CD4-positive, alpha-beta memory T cell (primary cell): ENCODE results near the gene KRTAP5-4. TPM values are rescaled to one million over a fixed set of nuclear protein-coding genes. Genes with fewer than 3 reads are reported as not detected.
A peak's percentile ranks its signal among the peaks of the same experiment; 100 is the strongest.

ENCODE experiments used
- CTCF ChIA-PET: fragments of 350-600 bp; sonication (Branson Sonifier 250); formaldehyde crosslinking; loops from one replicate; lab custom pipeline; 2021; ENCODE audit warnings: inconsistent platforms; ENCODE audit not compliant: partially characterized antibody; lab: Charles Lee
- POLR2A ChIA-PET: fragments of 350-600 bp; sonication (Branson Sonifier 250); formaldehyde crosslinking; loops from one replicate; lab custom pipeline; 2021; ENCODE audit not compliant: partially characterized antibody; lab: Charles Lee
- DNase-seq, 5 donors: peaks; one replicate each; pipeline versions ENCODE4 v3.0.0 to v3.0.0-alpha.2; 2020 to 2022; ENCODE audit warnings: mixed read lengths in 1 of 5
- H3K27ac ChIP-seq: one replicate; pipeline ENCODE4 v1.7.0; 2013; ENCODE audit warnings: low read depth, low read length
- H3K27me3 ChIP-seq: 2 replicates; pipeline ENCODE4 v1.7.0; 2013; ENCODE audit warnings: mild to moderate bottlenecking, low read length, moderate library complexity; ENCODE audit not compliant: insufficient read depth
- H3K36me3 ChIP-seq: 2 replicates; pipeline ENCODE4 v1.7.0; 2013; ENCODE audit warnings: mild to moderate bottlenecking, low read length, moderate library complexity; ENCODE audit not compliant: insufficient read depth
- H3K4me1 ChIP-seq: 2 replicates; pipeline ENCODE4 v1.7.0; 2013; ENCODE audit warnings: mild to moderate bottlenecking, low read length, moderate library complexity; ENCODE audit not compliant: insufficient read depth
- H3K4me3 ChIP-seq, 2 donors: one replicate each; pipeline ENCODE4 v1.7.0; 2013; ENCODE audit warnings: low read length in 2 of 2, mild to moderate bottlenecking in 1 of 2
- H3K9me3 ChIP-seq, 2 donors: one replicate each; pipeline ENCODE4 v1.7.0; 2013; ENCODE audit warnings: low read length in 2 of 2, control low read depth in 1 of 2; ENCODE audit not compliant: control insufficient read depth in 1 of 2
- H3K27ac Mint-ChIP-seq, 7 donors: one replicate each; pipeline ENCODE4 v1.8.0; 2020 to 2021; ENCODE audit warnings: mixed read lengths in 7 of 7, mild to moderate bottlenecking in 6 of 7, inconsistent platforms in 3 of 7, moderate library complexity in 3 of 7
- H3K27me3 Mint-ChIP-seq, 2 donors: one replicate each; pipeline ENCODE4 v1.8.0; 2020 to 2021; ENCODE audit warnings: mixed read lengths in 2 of 2
- H3K36me3 Mint-ChIP-seq, 2 donors: one replicate each; pipeline ENCODE4 v1.8.0; 2020 to 2021; ENCODE audit warnings: mixed read lengths in 2 of 2, inconsistent platforms in 1 of 2, mild to moderate bottlenecking in 1 of 2
- H3K4me1 Mint-ChIP-seq, 4 donors: one replicate each; pipeline ENCODE4 v1.8.0; 2020 to 2021; ENCODE audit warnings: mixed read lengths in 4 of 4, mild to moderate bottlenecking in 1 of 4
- H3K4me3 Mint-ChIP-seq, 8 donors: one replicate each; pipeline ENCODE4 v1.8.0; 2020 to 2021; ENCODE audit warnings: mixed read lengths in 8 of 8, mild to moderate bottlenecking in 7 of 8, moderate library complexity in 6 of 8, inconsistent platforms in 3 of 8
- H3K9me3 Mint-ChIP-seq, 8 donors: one replicate each; pipeline ENCODE4 v1.8.0; 2020 to 2021; ENCODE audit warnings: mixed read lengths in 8 of 8, mild to moderate bottlenecking in 5 of 8, inconsistent platforms in 3 of 8, moderate library complexity in 1 of 8
- intact Hi-C: fragments of 100-400 bp; cut with micrococcal nuclease; formaldehyde crosslinking; loops from one replicate; pipeline ENCODE4 v1.15.1; 2023
- polyA plus RNA-seq, 2 donors: library from polyadenylated mRNA; unstranded; fragments of 300-500 nt; fragmentation: Illumina TruSeq; gene quantifications; one replicate each; pipeline ENCODE4 v1.2.3, GENCODE V29; 2021
- total RNA-seq, 2 experiments: library from RNA; stranded (reverse); gene quantifications; one replicate each; pipeline ENCODE4 v1.2.3, GENCODE V29; 2021

Gene KRTAP5-4
- total and polyA plus RNA-seq, 4 experiments from 2014 or later: not detected

- H3K4me3 ChIP-seq: no peak overlapping the region
- Mint-ChIP-seq H3K27ac (no peak overlapping the region), H3K4me1 (peaks cover 3 to 7% (median 4%) of the 10 kb centered on the region in 4 donors), H3K27me3 (peaks cover 16 to 35% of the 10 kb centered on the region in 2 donors), H3K36me3 (no peaks in the 10 kb centered on the region), H3K9me3 (no peaks in the 10 kb centered on the region), H3K4me3 (no peak overlapping the region)
- H3K4me1 ChIP-seq: no peaks in the 10 kb centered on the region
- H3K36me3 ChIP-seq: no peaks in the 10 kb centered on the region
- no peaks in the 10 kb centered on the region for H3K9me3 ChIP-seq
- CTCF ChIA-PET: interaction anchor here (0.8 to 3.1 kb wide), 3 partner anchors 10 to 16 kb away, joined by 3 to 10 read pairs (median 3); no protein-coding TSS in a partner anchor
- DNase-seq: no peak
- intact Hi-C loops: no loop called here
- H3K27ac ChIP-seq: no peak overlapping the region
- POLR2A ChIA-PET: no interaction called here
- peaks cover 5% of the 10 kb centered on the region for H3K27me3 ChIP-seq
These were observed 14.5 kb upstream of the KRTAP5-4 start for GRCh38 chr11:1636291-1636950.

GRCh38 chr11:1633864-1634263 lies 11.9 kb upstream of the KRTAP5-4 start:
- no peak overlapping the region for H3K4me3 ChIP-seq
- H3K27me3 ChIP-seq: peaks cover 8% of the 10 kb centered on the region
- Mint-ChIP-seq H3K4me3 (no peak overlapping the region), H3K36me3 (no peaks in the 10 kb centered on the region), H3K4me1 (peaks cover 0 to 7% (median 6%) of the 10 kb centered on the region in 4 donors), H3K9me3 (no peaks in the 10 kb centered on the region), H3K27me3 (peaks cover 18 to 37% of the 10 kb centered on the region in 2 donors), H3K27ac (no peak overlapping the region)
- H3K9me3 ChIP-seq: no peaks in the 10 kb centered on the region
- CTCF ChIA-PET: interaction anchor here (1.6 to 2.1 kb wide), 3 partner anchors 10 to 37 kb away, joined by 3 to 5 read pairs (median 4); no protein-coding TSS in a partner anchor
- no peak overlapping the region for H3K27ac ChIP-seq
- DNase-seq: no peak
- POLR2A ChIA-PET: no interaction called here
- no peaks in the 10 kb centered on the region for H3K36me3 ChIP-seq
- H3K4me1 ChIP-seq: peaks cover 5% of the 10 kb centered on the region
- intact Hi-C loops: no loop called here

DNA sequence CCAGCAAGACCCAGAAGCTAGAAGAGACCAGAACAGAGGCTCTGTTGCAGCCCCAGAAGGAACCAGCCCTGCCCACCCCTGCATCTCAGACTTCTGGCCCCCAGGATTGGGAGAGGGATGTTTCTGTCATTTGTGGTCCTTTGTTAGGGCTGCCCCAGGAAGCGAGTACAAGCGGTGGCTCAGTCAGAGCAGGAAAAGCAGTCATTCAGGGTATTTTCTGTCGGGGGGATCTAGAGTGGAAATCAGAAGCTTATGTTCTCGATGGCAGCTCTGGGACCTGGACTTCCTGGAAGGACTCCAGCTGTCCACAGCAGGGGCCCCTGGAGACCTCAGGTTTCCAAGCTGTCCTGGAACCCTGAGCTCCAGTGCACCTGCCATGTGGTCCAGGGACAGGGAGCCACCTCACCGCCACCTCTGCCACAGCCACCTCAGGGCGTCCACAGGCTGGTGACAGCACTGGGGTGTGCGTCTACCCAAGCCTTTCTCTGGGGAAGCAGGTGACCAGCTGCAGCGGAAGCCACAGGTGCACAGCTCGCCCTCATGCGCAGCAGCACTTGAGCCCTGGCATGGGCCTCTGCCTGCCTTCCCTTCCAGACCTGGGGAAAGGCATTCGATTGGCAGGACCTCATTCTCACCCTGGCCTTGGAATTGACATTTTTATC lies 10.2 kb upstream of the KRTAP5-4 start:
- Histone ChIP-seq H3K4me3 (no peak overlapping the region), H3K9me3 (no peaks in the 10 kb centered on the region), H3K36me3 (no peaks in the 10 kb centered on the region), H3K27ac (no peak overlapping the region), H3K27me3 (peaks cover 8% of the 10 kb centered on the region), H3K4me1 (peaks cover 8% of the 10 kb centered on the region)
- intact Hi-C loops: no loop called here
- POLR2A ChIA-PET: no interaction called here
- CTCF ChIA-PET: interaction anchor here (1.3 to 7.3 kb wide), 5 partner anchors 9 to 35 kb away, joined by 4 to 53 read pairs (median 5); partner anchors contain the start of gene KRTAP5-2
- no peaks in the 10 kb centered on the region for H3K36me3 Mint-ChIP-seq
- no peak for DNase-seq
- H3K9me3 Mint-ChIP-seq: no peaks in the 10 kb centered on the region
- no peak overlapping the region for H3K4me3 Mint-ChIP-seq
- peaks cover 19 to 35% of the 10 kb centered on the region in 2 donors for H3K27me3 Mint-ChIP-seq
- no peak overlapping the region for H3K27ac Mint-ChIP-seq
- peaks cover 0 to 9% (median 7%) of the 10 kb centered on the region in 4 donors for H3K4me1 Mint-ChIP-seq

- intact Hi-C loops: no loop called here
- CTCF ChIA-PET: interaction anchor here (0.7 to 7.3 kb wide), 7 partner anchors 8 to 34 kb away, joined by 3 to 53 read pairs (median 5); partner anchors contain the start of gene KRTAP5-2
- Histone ChIP-seq H3K9me3 (no peaks in the 10 kb centered on the region), H3K36me3 (no peaks in the 10 kb centered on the region), H3K27ac (no peak overlapping the region), H3K4me3 (no peak overlapping the region), H3K4me1 (peaks cover 8% of the 10 kb centered on the region), H3K27me3 (peaks cover 8% of the 10 kb centered on the region)
- H3K9me3 Mint-ChIP-seq: no peaks in the 10 kb centered on the region
- DNase-seq: no peak
- H3K4me1 Mint-ChIP-seq: peaks cover 0 to 9% (median 7%) of the 10 kb centered on the region in 4 donors
- H3K27me3 Mint-ChIP-seq: peaks cover 19 to 35% of the 10 kb centered on the region in 2 donors
- POLR2A ChIA-PET: no interaction called here
- H3K27ac Mint-ChIP-seq: no peak overlapping the region
- H3K4me3 Mint-ChIP-seq: no peak overlapping the region
- H3K36me3 Mint-ChIP-seq: no peaks in the 10 kb centered on the region
These were observed 9.2 kb upstream of the KRTAP5-4 start for GRCh38 chr11:1631066-1631568.

DNA sequence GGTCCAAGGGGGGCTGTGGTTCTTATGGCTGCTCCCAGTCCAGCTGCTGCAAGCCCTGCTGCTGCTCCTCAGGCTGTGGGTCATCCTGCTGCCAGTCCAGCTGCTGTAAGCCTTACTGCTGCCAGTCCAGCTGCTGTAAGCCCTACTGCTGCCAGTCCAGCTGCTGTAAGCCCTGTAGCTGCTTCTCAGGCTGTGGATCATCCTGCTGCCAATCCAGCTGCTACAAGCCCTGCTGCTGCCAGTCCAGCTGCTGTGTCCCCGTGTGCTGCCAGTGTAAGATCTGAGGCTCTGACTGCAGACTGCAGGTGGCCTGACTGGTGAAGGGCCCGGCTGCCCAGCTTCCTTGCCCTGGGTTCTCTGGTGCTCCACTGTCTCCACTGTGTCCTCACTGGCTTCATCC lies 8.3 kb upstream of the KRTAP5-4 start:
- intact Hi-C loops: no loop called here
- Histone ChIP-seq H3K4me3 (no peak overlapping the region), H3K4me1 (peaks cover 8% of the 10 kb centered on the region), H3K27me3 (peaks cover 8% of the 10 kb centered on the region), H3K9me3 (no peaks in the 10 kb centered on the region), H3K36me3 (no peaks in the 10 kb centered on the region), H3K27ac (no peak overlapping the region)
- H3K4me1 Mint-ChIP-seq: peaks cover 0 to 9% (median 7%) of the 10 kb centered on the region in 4 donors
- DNase-seq: no peak
- peaks cover 19 to 31% of the 10 kb centered on the region in 2 donors for H3K27me3 Mint-ChIP-seq
- H3K36me3 Mint-ChIP-seq: no peaks in the 10 kb centered on the region
- no peak overlapping the region for H3K4me3 Mint-ChIP-seq
- CTCF ChIA-PET: interaction anchor here (1.6 to 7.3 kb wide), 4 partner anchors 9 to 84 kb away, joined by 8 to 53 read pairs (median 12); partner anchors contain the start of gene KRTAP5-2
- POLR2A ChIA-PET: no interaction called here
- H3K27ac Mint-ChIP-seq: no peak overlapping the region
- H3K9me3 Mint-ChIP-seq: no peaks in the 10 kb centered on the region

- peaks cover 0 to 9% (median 7%) of the 10 kb centered on the region in 4 donors for H3K4me1 Mint-ChIP-seq
- intact Hi-C loops: loop anchor here (1.0 to 2.0 kb wide), 2 partner anchors 35 to 83 kb away; no protein-coding TSS in a partner anchor
These were observed 7.6 kb upstream of the KRTAP5-4 start, which contains the start of gene KRTAP5-5 for GRCh38 chr11:1629326-1630185. KRTAP5-5 (plus strand) TSS chr11:1629775; CDS start chr11:1629841, 66 bp downstream.

More at GRCh38 chr11:1629326-1630185, 7.6 kb upstream of the KRTAP5-4 start, which contains the start of gene KRTAP5-5:
- peaks cover 19 to 31% of the 10 kb centered on the region in 2 donors for H3K27me3 Mint-ChIP-seq
- H3K4me3 Mint-ChIP-seq: peak within 1 kb of the TSS in 2 of 8 donors; percentile 26 to 44
- no peak for DNase-seq
- Histone ChIP-seq H3K9me3 (no peaks in the 10 kb centered on the region), H3K27me3 (peaks cover 8% of the 10 kb centered on the region), H3K27ac (no peak within 1 kb of the TSS), H3K4me3 (no peak within 1 kb of the TSS), H3K4me1 (peaks cover 8% of the 10 kb centered on the region), H3K36me3 (no peaks in the 10 kb centered on the region)
- CTCF ChIA-PET: interaction anchor here (0.6 to 7.3 kb wide), 6 partner anchors 12 to 83 kb away, joined by 3 to 53 read pairs (median 8); partner anchors contain the start of gene KRTAP5-2
- H3K36me3 Mint-ChIP-seq: no peaks in the 10 kb centered on the region
- POLR2A ChIA-PET: interaction anchor here (1.7 kb wide), 1 partner anchor 55 kb away, joined by 3 read pairs; no protein-coding TSS in a partner anchor
- peak within 1 kb of the TSS in 2 of 7 donors; percentile 37 to 83 for H3K27ac Mint-ChIP-seq
- H3K9me3 Mint-ChIP-seq: no peaks in the 10 kb centered on the region
